Hepatic stellate cell (primary cell): Measurements from ENCODE around the gene AUH.

ENCODE experiments used
- DNase-seq: peaks from one replicate; pipeline ENCODE4 v3.0.0; 2011; ENCODE audit warnings: low spot score

Gene AUH

GRCh38 chr9:91246846-91247245, 114.9 kb downstream of the AUH start:
- peak; percentile 19 for DNase-seq

GRCh38 chr9:91245431-91246313, 116.0 kb downstream of the AUH start:
- peak; percentile 18 for DNase-seq

- DNase-seq = no peak
Measured at GRCh38 chr9:91243029-91243428, 118.7 kb downstream of the AUH start.

- no peak for DNase-seq
Measured at GRCh38 chr9:91241909-91242308, 119.8 kb downstream of the AUH start.

- no peak for DNase-seq
Measured at GRCh38 chr9:91240596-91241165, 121.0 kb downstream of the AUH start.

GRCh38 chr9:91239367-91240111, 122.2 kb downstream of the AUH start:
- DNase-seq = no peak

- no peak for DNase-seq
Measured at GRCh38 chr9:91234523-91234922, 127.2 kb downstream of the AUH start.

GRCh38 chr9:91231619-91232018, 130.1 kb downstream of the AUH start:
- DNase-seq = no peak

- no peak for DNase-seq
Measured at GRCh38 chr9:91223000-91223399, 138.7 kb downstream of the AUH start.

- no peak for DNase-seq
Measured at GRCh38 chr9:91222457-91222856, 139.3 kb downstream of the AUH start.

- DNase-seq = no peak
Measured at GRCh38 chr9:91221332-91221731, 140.4 kb downstream of the AUH start.

- no peak for DNase-seq
Measured at GRCh38 chr9:91220491-91221135, 141.1 kb downstream of the AUH start.

- no peak for DNase-seq
Measured at GRCh38 chr9:91220021-91220420, 141.7 kb downstream of the AUH start.

- DNase-seq = no peak
Measured at GRCh38 chr9:91219557-91219956, 142.2 kb downstream of the AUH start.

GRCh38 chr9:91217388-91217787, 144.3 kb downstream of the AUH start:
- DNase-seq = no peak

- DNase-seq = no peak
Measured at GRCh38 chr9:91214867-91215266, 146.9 kb downstream of the AUH start.

GRCh38 chr9:91214086-91214485, 147.6 kb downstream of the AUH start:
- DNase-seq = peak; percentile 20

- DNase-seq = no peak
Measured at GRCh38 chr9:91212596-91213243, 149.0 kb downstream of the AUH start.

GRCh38 chr9:91211919-91212318, 149.8 kb downstream of the AUH start:
- no peak for DNase-seq

- no peak for DNase-seq
Measured at GRCh38 chr9:91211414-91211813, 150.3 kb downstream of the AUH start.

- DNase-seq = no peak
Measured at GRCh38 chr9:91210318-91210717, 151.4 kb downstream of the AUH start.

- DNase-seq = no peak
Measured at GRCh38 chr9:91208837-91209236, 152.9 kb downstream of the AUH start.
